Osteocyte (in vitro differentiated cells): ENCODE measurements around the gene CRADD. TPM values are rescaled to one million over a fixed set of nuclear protein-coding genes. Genes with fewer than 3 reads are reported as not detected.
"Not testable (repeated sequence)": the region's sequence is repeated elsewhere in the genome, so short reads cannot be mapped to it uniquely, and the experiment has no call there.

Source experiments
- DNase-seq: peaks from one replicate; pipeline ENCODE4 v3.0.0; 2021; ENCODE audit warnings: mixed read lengths; ENCODE audit not compliant: unreplicated experiment; ENCODE audit errors: extremely low spot score
- H3K27ac Mint-ChIP-seq: one replicate; pipeline ENCODE4 v1.8.0; 2021; ENCODE audit warnings: mild to moderate bottlenecking, mixed read lengths; ENCODE audit not compliant: unreplicated experiment
- H3K27me3 Mint-ChIP-seq: one replicate; pipeline ENCODE4 v1.8.0; 2021; ENCODE audit warnings: mixed read lengths; ENCODE audit not compliant: unreplicated experiment
- H3K36me3 Mint-ChIP-seq: one replicate; pipeline ENCODE4 v1.8.0; 2021; ENCODE audit warnings: mixed read lengths; ENCODE audit not compliant: unreplicated experiment
- H3K4me1 Mint-ChIP-seq: one replicate; pipeline ENCODE4 v1.8.0; 2021; ENCODE audit warnings: mixed read lengths; ENCODE audit not compliant: unreplicated experiment
- H3K4me3 Mint-ChIP-seq: one replicate; pipeline ENCODE4 v1.8.0; 2021; ENCODE audit warnings: mild to moderate bottlenecking, moderate library complexity, mixed read lengths; ENCODE audit not compliant: unreplicated experiment
- H3K9me3 Mint-ChIP-seq: one replicate; pipeline ENCODE4 v1.8.0; 2021; ENCODE audit warnings: mixed read lengths; ENCODE audit not compliant: unreplicated experiment
- CTCF ChIP-seq: fragments of 200-600 bp; sonication (generic); IDR thresholded peaks from 2 replicates; pipeline ENCODE4 v1.5.0; 2021; ENCODE audit warnings: antibody characterized with exemption, mild to moderate bottlenecking, moderate library complexity
- total RNA-seq: library from RNA; stranded (reverse); gene quantifications from 2 replicates; pipeline ENCODE4 v1.2.1, GENCODE V29; 2021

CRADD gene
- total RNA-seq, 1 donor from 2014 or later = 13.8 TPM

- no peak overlapping the region for H3K4me3 Mint-ChIP-seq
- no peak for DNase-seq
- no peak for TF ChIP-seq CTCF
- H3K4me1 Mint-ChIP-seq = peaks cover 4% of the 10 kb centered on the region
- H3K27me3 Mint-ChIP-seq = no peaks in the 10 kb centered on the region
- H3K27ac Mint-ChIP-seq = no peak overlapping the region
- H3K9me3 Mint-ChIP-seq = peaks cover 24% of the 10 kb centered on the region
- peaks cover 15% of the 10 kb centered on the region for H3K36me3 Mint-ChIP-seq
These were observed 247.2 kb downstream of the CRADD start for GRCh38 chr12:93924367-93924766.

- peaks cover 24% of the 10 kb centered on the region for H3K9me3 Mint-ChIP-seq
- TF ChIP-seq CTCF = no peak
- H3K27me3 Mint-ChIP-seq = no peaks in the 10 kb centered on the region
- peaks cover 4% of the 10 kb centered on the region for H3K4me1 Mint-ChIP-seq
- peaks cover 15% of the 10 kb centered on the region for H3K36me3 Mint-ChIP-seq
- no peak overlapping the region for H3K4me3 Mint-ChIP-seq
- H3K27ac Mint-ChIP-seq = no peak overlapping the region
- DNase-seq = no peak
These were observed 248.5 kb downstream of the CRADD start for GRCh38 chr12:93925585-93926205.

- H3K4me1 Mint-ChIP-seq = peaks cover 4% of the 10 kb centered on the region
- no peaks in the 10 kb centered on the region for H3K27me3 Mint-ChIP-seq
- H3K36me3 Mint-ChIP-seq = peaks cover 15% of the 10 kb centered on the region
- peaks cover 24% of the 10 kb centered on the region for H3K9me3 Mint-ChIP-seq
- DNase-seq = no peak
- TF ChIP-seq CTCF = no peak
- H3K4me3 Mint-ChIP-seq = no peak overlapping the region
- no peak overlapping the region for H3K27ac Mint-ChIP-seq
These were observed 249.1 kb downstream of the CRADD start for GRCh38 chr12:93926237-93926636.

GRCh38 chr12:93929081-93929480 is 251.9 kb downstream of the CRADD start:
- H3K36me3 Mint-ChIP-seq = peaks cover 18% of the 10 kb centered on the region
- not testable (repeated sequence) for H3K4me3 Mint-ChIP-seq, H3K27ac Mint-ChIP-seq, DNase-seq, H3K27me3 Mint-ChIP-seq
- H3K4me1 Mint-ChIP-seq = peaks cover 11% of the 10 kb centered on the region
- H3K9me3 Mint-ChIP-seq = peaks cover 27% of the 10 kb centered on the region

GRCh38 chr12:93937812-93938211 is 260.6 kb downstream of the CRADD start:
- DNase-seq = no peak
- Mint-ChIP-seq H3K9me3 (peaks cover 17% of the 10 kb centered on the region), H3K27me3 (no peaks in the 10 kb centered on the region), H3K4me1 (peaks cover 15% of the 10 kb centered on the region), H3K4me3 (no peak overlapping the region), H3K27ac (no peak overlapping the region), H3K36me3 (peaks cover 8% of the 10 kb centered on the region)
- TF ChIP-seq CTCF = no peak
